K562 (cell line): ENCODE results near the gene RBM17. TPM values are rescaled to one million over a fixed set of nuclear protein-coding genes. Genes with fewer than 3 reads are reported as not detected.

Experiments used
- HNRNPK ChIP-seq: fragments of 200-400 bp; formaldehyde crosslinking; IDR thresholded peaks from one replicate; pipeline ENCODE4 v1.6.1; 2018; ENCODE audit warnings: mild to moderate bottlenecking, low read depth, low read length; ENCODE audit not compliant: poor library complexity, severe bottlenecking
- MAFF ChIP-seq: IDR thresholded peaks from 2 replicates; pipeline ENCODE4 v1.6.1; 2012; ENCODE audit warnings: low read length, improper control_type of control experiment
- MAFG ChIP-seq: fragments of 450-650 bp; conservative IDR thresholded peaks from 2 replicates; pipeline ENCODE4 v1.6.1; 2016; ENCODE audit warnings: missing genetic modification characterization, missing compliant biosample characterization
- ZNF75A ChIP-seq: fragments of 450-650 bp; formaldehyde crosslinking; IDR thresholded peaks from 2 replicates; pipeline ENCODE4 v1.4.0; 2020; ENCODE audit warnings: mild to moderate bottlenecking
- polyA plus RNA-seq, 8 experiments: library from polyadenylated mRNA; depleted of rRNA in 4 of 8; stranded (reverse) in 5 of 8; unstranded in 3 of 8; fragments of >200 nt; fragmentation: Nextera tagmentation in 2 of 8; fragmentation: Illumina TruSeq in 1 of 8; extraction: Ambion mirVana in 2 of 8; extraction: Trizol in 1 of 8; gene quantifications; 2 replicates each; pipeline versions ENCODE4 v1.2.1 to v1.2.3, GENCODE V29; 2011 to 2014; ENCODE audit warnings: inconsistent platforms in 1 of 8, missing spikeins in 1 of 8
- total RNA-seq, 7 experiments: library from RNA; depleted of rRNA in 6 of 7; stranded (reverse); fragments of >200 nt in 6 of 7; fragmentation: Illumina TruSeq in 2 of 7; extraction: Trizol in 2 of 7; gene quantifications; 2 replicates each; pipeline versions ENCODE4 v1.2.1 to v1.2.3, GENCODE V29; 2011 to 2021; ENCODE audit warnings: low replicate concordance in 1 of 7
- TF ChIP-seq, protein P1 (sequence below), 2 experiments: fragments of 450-650 bp; IDR thresholded peaks; 2 replicates each; pipeline ENCODE4 v1.6.1; 2016; ENCODE audit warnings: mild to moderate bottlenecking in 2 of 2, borderline replicate concordance in 1 of 2, low read depth in 1 of 2, moderate library complexity in 1 of 2

Gene RBM17
- total and polyA plus RNA-seq, 9 of the 15 experiments (the other 6 are each of a cell fraction or from before 2014, with no cell fraction given) = 23.6 to 217 (median 124) TPM

DNA sequence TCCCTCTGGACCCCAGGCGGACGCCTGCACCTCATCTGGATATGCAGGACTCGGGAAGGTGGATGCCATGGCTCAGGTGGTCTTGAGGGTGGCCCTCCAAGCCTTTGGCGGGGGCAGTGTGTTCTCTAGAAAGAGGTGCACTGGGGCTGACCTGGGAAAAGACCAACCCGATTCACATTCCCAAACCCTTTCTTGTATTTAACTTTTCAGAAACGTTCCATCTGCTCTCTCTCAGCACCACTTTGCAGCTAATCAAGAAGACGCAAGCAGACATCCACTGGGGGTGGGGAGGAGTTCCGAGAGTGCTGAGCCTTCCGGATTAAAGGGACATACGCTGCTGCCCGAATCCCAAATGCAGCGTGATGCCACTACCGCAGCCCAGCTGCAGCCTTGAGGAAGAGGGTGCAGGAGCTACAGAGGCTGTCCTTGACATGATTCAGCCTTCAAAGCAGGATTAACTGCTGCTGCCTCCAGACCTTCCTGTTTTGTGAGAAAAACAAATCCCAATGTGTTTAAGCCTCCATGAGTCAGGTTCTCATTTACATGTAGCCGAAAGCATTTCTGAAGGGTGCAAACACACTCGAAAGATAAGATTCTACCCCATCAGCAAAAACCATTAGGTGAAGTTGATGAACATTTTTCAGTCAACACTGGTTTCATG lies 39.9 kb downstream of the RBM17 start (continued):
- TF ChIP-seq, protein P1, sequence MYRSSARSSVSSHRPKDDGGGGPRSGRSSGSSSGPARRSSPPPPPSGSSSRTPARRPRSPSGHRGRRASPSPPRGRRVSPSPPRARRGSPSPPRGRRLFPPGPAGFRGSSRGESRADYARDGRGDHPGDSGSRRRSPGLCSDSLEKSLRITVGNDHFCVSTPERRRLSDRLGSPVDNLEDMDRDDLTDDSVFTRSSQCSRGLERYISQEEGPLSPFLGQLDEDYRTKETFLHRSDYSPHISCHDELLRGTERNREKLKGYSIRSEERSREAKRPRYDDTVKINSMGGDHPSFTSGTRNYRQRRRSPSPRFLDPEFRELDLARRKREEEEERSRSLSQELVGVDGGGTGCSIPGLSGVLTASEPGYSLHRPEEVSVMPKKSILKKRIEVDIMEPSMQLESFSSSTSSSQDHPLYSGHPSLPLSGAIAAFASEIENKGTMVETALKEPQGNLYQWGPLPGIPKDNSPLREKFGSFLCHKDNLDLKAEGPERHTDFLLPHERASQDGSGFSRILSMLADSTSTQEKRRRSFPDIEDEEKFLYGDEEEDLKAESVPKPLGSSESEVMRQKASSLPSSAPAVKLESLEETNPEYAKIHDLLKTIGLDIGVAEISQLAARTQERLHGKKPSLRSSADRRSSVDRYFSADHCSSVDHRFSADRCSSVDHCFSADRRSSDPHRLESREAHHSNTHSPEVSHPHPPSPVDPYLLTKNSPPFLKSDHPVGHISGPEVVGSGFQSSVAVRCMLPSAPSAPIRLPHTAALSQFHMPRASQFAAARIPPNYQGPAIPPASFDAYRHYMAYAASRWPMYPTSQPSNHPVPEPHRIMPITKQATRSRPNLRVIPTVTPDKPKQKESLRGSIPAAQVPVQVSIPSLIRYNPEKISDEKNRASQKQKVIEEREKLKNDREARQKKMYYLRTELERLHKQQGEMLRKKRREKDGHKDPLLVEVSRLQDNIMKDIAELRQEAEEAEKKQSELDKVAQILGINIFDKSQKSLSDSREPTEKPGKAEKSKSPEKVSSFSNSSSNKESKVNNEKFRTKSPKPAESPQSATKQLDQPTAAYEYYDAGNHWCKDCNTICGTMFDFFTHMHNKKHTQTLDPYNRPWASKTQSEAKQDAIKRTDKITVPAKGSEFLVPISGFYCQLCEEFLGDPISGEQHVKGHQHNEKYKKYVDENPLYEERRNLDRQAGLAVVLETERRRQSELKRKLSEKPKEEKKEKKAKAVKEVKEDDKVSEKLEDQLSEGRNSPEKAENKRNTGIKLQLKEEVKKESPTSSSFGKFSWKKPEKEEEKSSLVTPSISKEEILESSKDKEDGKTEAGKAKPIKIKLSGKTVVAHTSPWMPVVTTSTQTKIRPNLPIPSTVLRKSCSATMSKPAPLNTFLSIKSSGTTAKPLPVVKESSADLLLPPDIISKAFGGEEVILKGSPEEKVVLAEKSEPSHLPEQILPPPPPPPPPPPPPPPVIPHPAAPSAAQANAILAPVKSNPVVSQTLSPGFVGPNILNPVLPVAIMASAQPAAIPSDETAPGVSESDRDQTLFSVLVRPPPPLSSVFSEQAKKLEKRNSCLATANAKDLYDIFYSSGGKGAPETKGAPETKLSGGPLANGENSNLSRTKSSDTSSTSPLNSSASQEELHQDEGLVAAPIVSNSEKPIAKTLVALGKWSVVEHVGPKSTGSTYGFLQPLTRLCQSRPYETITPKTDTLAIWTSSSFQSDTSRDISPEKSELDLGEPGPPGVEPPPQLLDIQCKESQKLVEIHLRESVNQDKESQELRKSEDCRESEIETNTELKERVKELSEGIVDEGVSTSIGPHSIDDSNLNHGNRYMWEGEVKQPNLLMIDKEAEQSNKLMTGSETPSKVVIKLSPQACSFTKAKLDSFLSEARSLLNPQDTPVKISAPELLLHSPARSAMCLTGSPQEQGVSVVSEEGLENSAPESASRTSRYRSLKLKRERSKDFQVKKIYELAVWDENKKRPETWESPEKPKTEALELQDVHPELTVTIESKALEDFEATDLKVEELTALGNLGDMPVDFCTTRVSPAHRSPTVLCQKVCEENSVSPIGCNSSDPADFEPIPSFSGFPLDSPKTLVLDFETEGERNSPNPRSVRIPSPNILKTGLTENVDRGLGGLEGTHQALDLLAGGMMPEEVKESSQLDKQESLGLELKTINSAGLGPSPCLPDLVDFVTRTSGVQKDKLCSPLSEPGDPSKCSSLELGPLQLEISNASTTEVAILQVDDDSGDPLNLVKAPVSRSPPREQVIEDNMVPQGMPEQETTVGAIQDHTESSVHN (IDR thresholded peaks at IDR 0.05; ENCODE audit: borderline replicate concordance in 1 of 2, low read depth in 1 of 2) = no peak
- TF ChIP-seq MAFF (peak; percentile 76), MAFG (tag) (peak; percentile 88), HNRNPK (no peak), ZNF75A (CRISPR knock-in tag) (no peak)
